Neural cell (in vitro differentiated cells): ENCODE results near the gene CDT1. TPM values are rescaled to one million over a fixed set of nuclear protein-coding genes. Genes with fewer than 3 reads are reported as not detected.

Experiments used
- H2AFZ ChIP-seq: fragments of 200-600, 300-800 bp; sonication (generic), shearing (Covaris generic); 2 replicates; pipeline ENCODE4 v1.6.0; 2014; ENCODE audit warnings: low read depth, mild to moderate bottlenecking, antibody characterized with exemption, low read length, moderate library complexity
- H3F3A ChIP-seq: fragments of 200-600 bp; shearing (Covaris generic); 2 replicates; pipeline ENCODE4 v1.6.1; 2016; ENCODE audit warnings: mild to moderate bottlenecking, moderate library complexity, mixed read lengths, antibody characterized with exemption, low read length; ENCODE audit not compliant: insufficient read depth, poor library complexity, severe bottlenecking
- H3K27ac ChIP-seq: fragments of 200-600, 300-800 bp; sonication (generic), shearing (Covaris generic); 2 replicates; pipeline ENCODE4 v1.5.1; 2014; ENCODE audit warnings: mild to moderate bottlenecking, low read length, moderate library complexity
- H3K27me3 ChIP-seq: fragments of 300-800, 200-600 bp; sonication (generic), shearing (Covaris generic); 2 replicates; pipeline ENCODE4 v1.6.0; 2014; ENCODE audit warnings: mild to moderate bottlenecking, low read depth, low read length, moderate library complexity; ENCODE audit not compliant: insufficient read depth
- H3K36me3 ChIP-seq: fragments of 300-800, 200-600 bp; sonication (generic), shearing (Covaris generic); 2 replicates; pipeline ENCODE4 v1.5.1; 2014; ENCODE audit warnings: mild to moderate bottlenecking, antibody characterized with exemption, low read length, moderate library complexity; ENCODE audit not compliant: insufficient read depth
- H3K4me2 ChIP-seq: fragments of 300-800, 200-600 bp; sonication (generic), shearing (Covaris generic); 2 replicates; pipeline ENCODE4 v1.6.0; 2014; ENCODE audit warnings: mild to moderate bottlenecking, low read length
- H3K4me3 ChIP-seq: fragments of 300-800, 200-600 bp; sonication (generic), shearing (Covaris generic); 2 replicates; pipeline ENCODE4 v1.5.1; 2014; ENCODE audit warnings: mild to moderate bottlenecking, low read length, moderate library complexity
- H3K79me2 ChIP-seq: fragments of 200-600 bp; shearing (Covaris generic); replicated peaks from 2 replicates; pipeline ENCODE4 v1.6.0; 2014; ENCODE audit warnings: mild to moderate bottlenecking, low read length, moderate library complexity; ENCODE audit not compliant: insufficient read depth
- H3K9ac ChIP-seq: fragments of 300-800, 200-600 bp; sonication (generic), shearing (Covaris generic); 2 replicates; pipeline ENCODE4 v1.6.1; 2016; ENCODE audit warnings: mild to moderate bottlenecking, low read length, mixed read lengths
- H3K9me2 ChIP-seq: fragments of 200-600 bp; shearing (Covaris generic); 2 replicates; pipeline ENCODE4 v1.6.1; 2016; ENCODE audit warnings: mild to moderate bottlenecking, low read length, mixed read lengths; ENCODE audit not compliant: insufficient read depth
- H3K9me3 ChIP-seq: fragments of 200-600, 300-800 bp; sonication (generic), shearing (Covaris generic); 2 replicates; pipeline ENCODE4 v1.6.1; 2016; ENCODE audit warnings: mild to moderate bottlenecking, mixed run types, low read length, moderate library complexity, mixed read lengths
- H4K20me1 ChIP-seq: fragments of 200-600 bp; shearing (Covaris generic); 2 replicates; pipeline ENCODE4 v1.6.1; 2016; ENCODE audit warnings: mild to moderate bottlenecking, mixed run types; ENCODE audit not compliant: insufficient read depth
- CTCF ChIP-seq: fragments of 450-650 bp; IDR thresholded peaks from 2 replicates; pipeline ENCODE4 v1.5.1; 2014; ENCODE audit warnings: antibody characterized with exemption, mild to moderate bottlenecking, moderate library complexity; ENCODE audit not compliant: poor library complexity, severe bottlenecking
- EP300 ChIP-seq: fragments of 450-650 bp; conservative IDR thresholded peaks from 2 replicates; pipeline ENCODE4 v1.6.1; 2014; ENCODE audit warnings: antibody characterized with exemption, mild to moderate bottlenecking, moderate library complexity; ENCODE audit not compliant: poor library complexity, severe bottlenecking
- EZH2 ChIP-seq: fragments of 200-600, 300-800 bp; shearing (Covaris generic), sonication (generic); IDR thresholded peaks from 2 replicates; pipeline ENCODE4 v1.6.1; 2014; ENCODE audit warnings: antibody characterized with exemption, low read length, borderline replicate concordance, mild to moderate bottlenecking; ENCODE audit not compliant: insufficient read depth, poor library complexity, severe bottlenecking
- POLR2AphosphoS5 ChIP-seq: IDR thresholded peaks from 2 replicates; pipeline ENCODE4 v1.6.1; 2012
- RAD21 ChIP-seq: fragments of 450-650 bp; conservative IDR thresholded peaks from 2 replicates; pipeline ENCODE4 v1.6.1; 2014; ENCODE audit warnings: antibody characterized with exemption, mild to moderate bottlenecking, moderate library complexity
- REST ChIP-seq: IDR thresholded peaks from 2 replicates; pipeline ENCODE4 v1.6.1; 2012; ENCODE audit warnings: borderline replicate concordance
- SMC3 ChIP-seq: fragments of 450-650 bp; conservative IDR thresholded peaks from 2 replicates; pipeline ENCODE4 v1.6.1; 2014; ENCODE audit warnings: antibody characterized with exemption, mild to moderate bottlenecking, moderate library complexity; ENCODE audit not compliant: poor library complexity
- TAF1 ChIP-seq: IDR thresholded peaks from 2 replicates; pipeline ENCODE4 v1.6.1; 2012; ENCODE audit warnings: low read depth
- polyA plus RNA-seq: library from polyadenylated mRNA; depleted of rRNA; stranded (reverse); fragments of >200 nt; gene quantifications from 2 replicates; pipeline ENCODE4 v1.2.3, GENCODE V29; 2014

The CDT1 gene
- polyA plus RNA-seq, 1 donor from 2014 or later = 1.0 TPM

DNA sequence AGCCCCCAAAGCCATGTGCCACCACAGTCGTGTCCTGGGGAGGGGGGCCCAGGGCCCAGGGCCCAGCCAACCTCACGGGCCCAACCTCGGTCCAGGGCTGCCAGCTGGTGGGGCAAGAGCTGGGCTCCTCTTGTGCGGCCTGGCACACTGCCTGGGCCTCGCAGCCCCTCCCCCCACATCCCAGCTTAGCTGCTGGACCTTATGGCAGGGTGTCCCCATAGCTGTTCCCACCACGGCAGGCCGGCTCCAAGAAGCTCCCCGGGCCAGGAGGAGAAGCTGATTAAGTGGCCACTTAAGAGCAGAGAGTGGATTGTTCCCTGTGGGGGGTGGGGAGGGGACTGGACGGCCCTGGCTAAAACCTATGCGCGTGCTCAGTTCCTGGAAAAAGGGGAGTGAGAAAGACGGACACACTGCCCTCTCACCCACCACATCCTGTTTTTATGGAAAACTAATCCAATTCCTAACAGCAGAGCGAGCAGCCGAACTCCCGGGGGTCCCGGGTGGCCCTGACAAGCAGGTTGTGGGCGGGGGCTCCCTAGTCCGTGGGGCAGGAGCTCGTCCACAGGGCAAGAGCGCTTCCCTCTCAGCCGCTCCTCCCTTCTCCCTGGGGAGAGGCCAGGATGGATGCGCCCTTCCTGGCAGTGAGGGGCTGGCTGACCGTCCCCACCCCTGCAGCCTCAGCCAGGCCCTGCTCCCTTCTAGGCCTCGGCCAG lies 35.4 kb upstream of the CDT1 start:
- H3K4me2 ChIP-seq = no peak overlapping the region

More for the DNA sequence above, 35.4 kb upstream of the CDT1 start:
- Histone ChIP-seq H3F3A (no peaks in the 10 kb centered on the region), H3K9me2 (no peaks in the 10 kb centered on the region), H2AFZ (no peak overlapping the region), H4K20me1 (no peaks in the 10 kb centered on the region), H3K9me3 (no peaks in the 10 kb centered on the region), H3K27me3 (no peaks in the 10 kb centered on the region), H3K9ac (no peak overlapping the region), H3K79me2 (no peaks in the 10 kb centered on the region), H3K36me3 (no peaks in the 10 kb centered on the region), H3K4me3 (no peak overlapping the region), H3K27ac (no peak overlapping the region)
- TF ChIP-seq SMC3 = no peak
- no peak for TF ChIP-seq CTCF
- TF ChIP-seq POLR2AphosphoS5 = no peak
- no peak for TF ChIP-seq EZH2
- no peak for TF ChIP-seq RAD21
- no peak for TF ChIP-seq EP300
- TF ChIP-seq REST = no peak
- no peak for TF ChIP-seq TAF1
